Mesendoderm (in vitro differentiated cells): ENCODE data around the gene ERF.

Experiments used
- DNase-seq: peaks from one replicate; pipeline ENCODE4 v3.0.0; 2013
- H2AK5ac ChIP-seq: 2 replicates; pipeline ENCODE4 v1.6.1; 2013; ENCODE audit warnings: low read length, inconsistent platforms
- H2BK120ac ChIP-seq: 2 replicates; pipeline ENCODE4 v1.6.1; 2013; ENCODE audit warnings: low read depth, mild to moderate bottlenecking, low read length, moderate library complexity, mixed read lengths
- H2BK15ac ChIP-seq: replicated peaks from 2 replicates; pipeline ENCODE4 v1.6.1; 2013; ENCODE audit warnings: low read depth, mild to moderate bottlenecking, moderate library complexity
- H2BK5ac ChIP-seq: 2 replicates; pipeline ENCODE4 v1.6.1; 2013; ENCODE audit warnings: low read length, inconsistent platforms
- H3K18ac ChIP-seq: 2 replicates; pipeline ENCODE4 v1.6.1; 2013; ENCODE audit warnings: mild to moderate bottlenecking, low read length, mixed read lengths
- H3K23ac ChIP-seq: one replicate; pipeline ENCODE4 v1.6.1; 2013; ENCODE audit warnings: low read length
- H3K27ac ChIP-seq: 2 replicates; pipeline ENCODE4 v1.5.1; 2013; ENCODE audit warnings: low read depth, mild to moderate bottlenecking, inconsistent platforms, low read length, moderate library complexity
- H3K27me3 ChIP-seq: 2 replicates; pipeline ENCODE4 v1.6.1; 2013; ENCODE audit warnings: low read length, control low read depth, mild to moderate bottlenecking, inconsistent platforms; ENCODE audit not compliant: insufficient read depth, poor library complexity
- H3K36me3 ChIP-seq: 2 replicates; pipeline ENCODE4 v1.6.1; 2013; ENCODE audit warnings: low read length, inconsistent platforms; ENCODE audit not compliant: control insufficient read depth, insufficient read depth
- H3K4ac ChIP-seq: one replicate; pipeline ENCODE4 v1.6.1; 2013; ENCODE audit warnings: low read depth, mild to moderate bottlenecking, low read length, moderate library complexity
- H3K4me1 ChIP-seq: 2 replicates; pipeline ENCODE4 v1.6.1; 2013; ENCODE audit warnings: low read depth, low read length, inconsistent platforms; ENCODE audit not compliant: control insufficient read depth
- H3K4me2 ChIP-seq: 2 replicates; pipeline ENCODE4 v1.6.1; 2013; ENCODE audit warnings: low read length
- H3K4me3 ChIP-seq: 2 replicates; pipeline ENCODE4 v1.5.1; 2013; ENCODE audit warnings: mild to moderate bottlenecking, low read length
- H3K56ac ChIP-seq: one replicate; pipeline ENCODE4 v1.6.1; 2013; ENCODE audit warnings: low read length
- H3K79me1 ChIP-seq: 2 replicates; pipeline ENCODE4 v1.6.1; 2013; ENCODE audit warnings: low read length, inconsistent platforms
- H3K79me2 ChIP-seq: 2 replicates; pipeline ENCODE4 v1.6.1; 2013; ENCODE audit warnings: mild to moderate bottlenecking, low read length; ENCODE audit not compliant: control insufficient read depth, insufficient read depth
- H3K9ac ChIP-seq: 2 replicates; pipeline ENCODE4 v1.6.1; 2013; ENCODE audit warnings: low read length, inconsistent platforms
- H4K5ac ChIP-seq: one replicate; pipeline ENCODE4 v1.6.1; 2013; ENCODE audit warnings: low read length
- H4K8ac ChIP-seq: one replicate; pipeline ENCODE4 v1.6.1; 2013; ENCODE audit warnings: low read depth, mild to moderate bottlenecking, control low read depth, low read length, moderate library complexity
- WGBS: extraction: QIAGEN DNeasy Blood & Tissue Kit; methylation state at CpG from one replicate; pipeline ENCODE4 v1.1.7; 2013; ENCODE audit warnings: low lambda C conversion rate, missing lambda C conversion rate; ENCODE audit not compliant: insufficient coverage; ENCODE audit errors: extremely low coverage; 5-methylcytosine and 5-hydroxymethylcytosine counted together

The ERF gene

DNA sequence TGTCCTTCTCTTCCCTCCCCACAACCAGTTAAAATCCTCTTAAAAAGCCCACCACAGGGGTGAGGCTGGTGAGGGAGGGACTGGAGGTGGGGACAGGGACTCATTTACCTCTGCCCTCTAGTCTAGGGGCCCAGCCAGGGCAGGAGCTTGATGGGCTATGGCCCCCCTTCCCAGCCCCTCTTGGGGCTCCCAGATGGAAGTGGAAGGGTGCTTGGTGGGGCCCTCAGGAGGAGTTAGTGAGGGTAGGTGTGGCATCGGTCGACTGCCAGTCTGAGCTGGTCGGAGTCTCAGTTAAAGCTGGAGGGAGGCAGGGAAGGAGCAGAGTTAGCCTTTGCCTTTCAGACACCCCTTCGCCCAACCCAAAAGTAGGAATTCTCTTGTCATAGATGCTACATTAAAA is 24.4 kb downstream of the ERF start:
- Histone ChIP-seq H3K79me2 (no peaks in the 10 kb centered on the region), H2BK15ac (no peak overlapping the region), H3K4ac (no peak overlapping the region), H4K5ac (no peak overlapping the region), H2BK5ac (no peak overlapping the region), H3K18ac (no peak overlapping the region), H3K56ac (no peak overlapping the region), H3K27ac (no peak overlapping the region), H3K4me3 (no peak overlapping the region), H2AK5ac (no peak overlapping the region), H3K9ac (no peak overlapping the region), H4K8ac (no peak overlapping the region), H3K27me3 (no peaks in the 10 kb centered on the region), H3K79me1 (peaks cover 5% of the 10 kb centered on the region), H3K23ac (no peak overlapping the region), H3K36me3 (peaks cover 22% of the 10 kb centered on the region), H3K4me1 (no peaks in the 10 kb centered on the region), H3K4me2 (no peak overlapping the region), H2BK120ac (no peak overlapping the region)
- DNase-seq: no peak
- WGBS: no CpG with 5 or more reads among the region's 4 CpGs

DNA sequence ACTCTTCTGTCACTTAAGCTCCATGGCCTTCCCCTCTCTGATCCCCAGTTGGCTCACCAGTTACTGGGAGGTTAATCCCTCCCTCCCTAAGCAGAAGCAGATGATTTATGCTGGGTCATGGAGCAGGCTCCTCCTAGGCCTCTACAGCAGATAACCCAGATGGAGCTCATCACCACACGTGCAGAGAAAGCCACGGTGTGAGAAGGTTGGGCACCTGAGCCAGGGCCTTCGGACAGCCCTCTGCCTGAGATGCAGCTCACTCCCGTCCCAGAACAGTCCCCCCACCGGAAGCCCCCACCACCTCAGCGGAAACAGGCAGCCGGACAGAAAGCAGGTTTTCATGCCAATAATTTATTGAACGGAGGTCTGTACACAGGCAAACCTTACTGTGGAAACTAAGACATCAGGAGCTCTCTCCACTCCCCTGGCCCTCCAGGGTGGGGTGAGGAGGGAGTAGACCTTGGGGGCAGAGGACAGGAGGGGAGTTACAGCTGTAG is 25.0 kb downstream of the ERF start:
- Histone ChIP-seq H3K36me3 (peaks cover 23% of the 10 kb centered on the region), H2BK15ac (no peak overlapping the region), H3K79me2 (no peaks in the 10 kb centered on the region), H2BK5ac (no peak overlapping the region), H4K5ac (no peak overlapping the region), H3K56ac (no peak overlapping the region), H3K4ac (no peak overlapping the region), H3K79me1 (peaks cover 5% of the 10 kb centered on the region), H3K9ac (no peak overlapping the region), H3K4me2 (no peak overlapping the region), H3K27me3 (no peaks in the 10 kb centered on the region), H4K8ac (no peak overlapping the region), H3K23ac (no peak overlapping the region), H3K18ac (no peak overlapping the region), H2BK120ac (no peak overlapping the region), H3K4me3 (no peak overlapping the region), H3K27ac (no peak overlapping the region), H3K4me1 (no peaks in the 10 kb centered on the region), H2AK5ac (no peak overlapping the region)
- no CpG with 5 or more reads among the region's 8 CpGs for WGBS
- no peak for DNase-seq

DNA sequence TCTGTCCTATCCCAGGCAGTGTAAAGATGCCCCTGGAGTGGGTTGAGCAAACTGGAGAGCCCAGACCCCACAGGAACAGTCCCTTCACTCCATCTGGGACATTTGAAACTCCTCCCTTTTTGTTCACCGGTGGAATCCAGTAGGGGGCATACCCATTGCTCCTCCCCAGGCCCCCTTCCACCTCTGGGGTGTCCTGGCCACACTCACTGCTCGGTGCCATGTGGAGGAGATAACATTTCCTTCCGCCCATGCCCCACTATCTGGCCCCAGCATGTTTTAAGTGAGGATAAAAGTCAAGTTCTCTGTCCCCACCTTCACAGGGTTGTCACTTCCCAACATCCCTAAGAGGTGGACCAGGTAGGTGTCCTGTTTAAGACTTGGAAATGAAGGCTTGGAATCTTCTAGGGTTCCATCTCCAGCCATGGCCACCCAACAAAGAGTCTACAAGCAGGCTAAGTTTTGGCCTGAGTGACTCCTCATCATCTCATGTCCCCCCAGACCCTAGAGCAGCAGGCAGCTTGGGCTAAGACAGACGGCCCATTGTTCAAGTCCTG is 25.6 kb downstream of the ERF start:
- no CpG with 5 or more reads among the region's 4 CpGs for WGBS
- Histone ChIP-seq H2AK5ac (no peak overlapping the region), H3K4me2 (no peak overlapping the region), H3K79me2 (no peaks in the 10 kb centered on the region), H3K4me3 (no peak overlapping the region), H3K23ac (no peak overlapping the region), H4K5ac (no peak overlapping the region), H2BK5ac (no peak overlapping the region), H3K18ac (no peak overlapping the region), H3K4me1 (no peaks in the 10 kb centered on the region), H3K56ac (no peak overlapping the region), H3K79me1 (peaks cover 5% of the 10 kb centered on the region), H3K36me3 (peaks cover 27% of the 10 kb centered on the region), H2BK120ac (no peak overlapping the region), H3K4ac (no peak overlapping the region), H4K8ac (no peak overlapping the region), H3K9ac (no peak overlapping the region), H3K27ac (no peak overlapping the region), H2BK15ac (no peak overlapping the region), H3K27me3 (no peaks in the 10 kb centered on the region)
- no peak for DNase-seq

DNA sequence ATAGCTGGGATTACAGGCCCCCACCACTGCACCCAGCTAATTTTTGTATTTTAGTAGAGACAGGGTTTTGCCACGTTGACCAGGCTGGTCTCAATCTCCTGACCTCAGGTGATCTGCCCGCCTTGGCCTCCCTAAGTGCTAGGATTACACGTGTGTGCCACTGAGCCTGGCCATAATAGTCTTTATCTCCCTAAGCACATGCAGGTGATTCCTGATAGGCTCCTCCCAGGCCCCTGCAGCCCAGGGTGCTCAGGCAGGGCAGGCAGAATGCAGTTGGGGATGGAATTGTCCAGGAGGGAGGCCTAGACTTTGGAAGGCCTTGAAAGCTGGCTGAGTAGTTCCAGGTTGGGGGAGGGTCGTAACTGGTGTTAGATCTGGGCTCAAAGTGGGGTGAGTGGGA is 26.3 kb downstream of the ERF start:
- no peak overlapping the region for H2BK15ac ChIP-seq
- H3K79me2 ChIP-seq: no peaks in the 10 kb centered on the region
- no peak overlapping the region for H3K23ac ChIP-seq
- H4K8ac ChIP-seq: no peak overlapping the region
- H3K4me1 ChIP-seq: no peaks in the 10 kb centered on the region
- H2BK120ac ChIP-seq: no peak overlapping the region
- H3K56ac ChIP-seq: no peak overlapping the region
- peaks cover 30% of the 10 kb centered on the region for H3K36me3 ChIP-seq
- no peaks in the 10 kb centered on the region for H3K27me3 ChIP-seq
- no peak overlapping the region for H3K4me2 ChIP-seq
- WGBS: no CpG with 5 or more reads among the region's 4 CpGs
- no peak overlapping the region for H2AK5ac ChIP-seq
- H3K9ac ChIP-seq: no peak overlapping the region
- no peak for DNase-seq
- no peak overlapping the region for H3K27ac ChIP-seq
- H3K18ac ChIP-seq: no peak overlapping the region
- H3K79me1 ChIP-seq: peaks cover 5% of the 10 kb centered on the region
- no peak overlapping the region for H2BK5ac ChIP-seq
- no peak overlapping the region for H3K4ac ChIP-seq
- H3K4me3 ChIP-seq: no peak overlapping the region
- H4K5ac ChIP-seq: no peak overlapping the region

DNA sequence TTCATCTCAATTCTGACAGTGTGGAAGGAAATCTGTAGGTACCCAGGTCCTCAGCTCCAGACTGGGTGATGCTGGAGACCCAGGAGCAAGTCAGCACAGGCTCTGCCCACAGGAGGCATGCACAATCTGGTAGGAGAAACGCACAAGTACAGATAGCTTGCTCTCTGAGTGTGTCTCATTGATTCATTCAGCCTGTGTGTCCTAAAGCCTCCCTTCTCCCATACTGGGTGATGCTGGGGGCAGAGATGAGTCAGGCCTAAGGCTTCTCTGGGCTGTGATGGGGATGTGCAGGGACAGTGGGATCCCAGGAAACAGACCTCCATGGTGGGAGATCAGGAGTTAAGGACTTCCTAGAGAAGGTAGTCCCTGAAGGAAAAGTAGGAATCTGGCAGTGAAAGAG is 28.0 kb downstream of the ERF start:
- no peaks in the 10 kb centered on the region for H3K27me3 ChIP-seq
- H3K9ac ChIP-seq: no peak overlapping the region
- H2BK5ac ChIP-seq: no peak overlapping the region
- H4K8ac ChIP-seq: no peak overlapping the region
- H2BK120ac ChIP-seq: no peak overlapping the region
- no peak overlapping the region for H3K18ac ChIP-seq
- peaks cover 3% of the 10 kb centered on the region for H3K79me2 ChIP-seq
- H2AK5ac ChIP-seq: no peak overlapping the region
- no peak overlapping the region for H3K56ac ChIP-seq
- no peaks in the 10 kb centered on the region for H3K4me1 ChIP-seq
- WGBS: no CpG with 5 or more reads among the region's 1 CpG
- no peak overlapping the region for H3K4me2 ChIP-seq
- no peak overlapping the region for H3K4me3 ChIP-seq
- H3K23ac ChIP-seq: no peak overlapping the region
- no peak for DNase-seq
- no peak overlapping the region for H3K27ac ChIP-seq
- no peak overlapping the region for H2BK15ac ChIP-seq
- H3K36me3 ChIP-seq: peaks cover 25% of the 10 kb centered on the region
- no peak overlapping the region for H4K5ac ChIP-seq
- peaks cover 12% of the 10 kb centered on the region for H3K79me1 ChIP-seq
- no peak overlapping the region for H3K4ac ChIP-seq

DNA sequence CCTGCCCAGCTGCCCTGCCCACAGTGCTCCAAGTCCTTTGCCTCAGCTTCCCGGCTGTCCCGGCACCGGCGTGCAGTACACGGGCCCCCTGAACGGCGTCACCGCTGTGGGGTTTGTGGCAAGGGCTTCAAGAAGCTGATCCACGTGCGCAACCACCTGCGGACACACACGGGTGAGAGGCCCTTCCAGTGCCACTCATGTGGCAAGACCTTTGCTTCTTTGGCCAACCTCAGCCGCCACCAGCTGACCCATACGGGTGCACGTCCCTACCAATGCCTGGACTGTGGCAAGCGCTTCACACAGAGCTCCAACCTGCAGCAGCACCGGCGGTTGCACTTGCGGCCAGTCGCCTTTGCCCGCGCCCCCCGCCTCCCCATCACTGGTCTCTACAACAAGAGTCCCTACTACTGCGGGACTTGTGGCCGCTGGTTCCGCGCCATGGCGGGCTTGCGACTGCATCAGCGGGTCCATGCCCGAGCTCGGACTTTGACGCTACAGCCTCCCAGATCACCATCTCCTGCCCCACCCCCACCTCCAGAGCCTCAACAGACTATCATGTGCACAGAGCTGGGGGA is 29.1 kb downstream of the ERF start:
- Histone ChIP-seq H3K4me3 (no peak overlapping the region), H3K4me1 (no peaks in the 10 kb centered on the region), H2AK5ac (no peak overlapping the region), H3K27me3 (no peaks in the 10 kb centered on the region), H3K56ac (no peak overlapping the region), H2BK5ac (no peak overlapping the region), H3K18ac (no peak overlapping the region), H3K9ac (no peak overlapping the region), H4K8ac (no peak overlapping the region), H2BK120ac (no peak overlapping the region), H3K23ac (no peak overlapping the region), H2BK15ac (no peak overlapping the region), H3K4me2 (no peak overlapping the region), H3K79me1 (peaks cover 16% of the 10 kb centered on the region), H3K4ac (no peak overlapping the region), H3K27ac (no peak overlapping the region), H3K79me2 (peaks cover 9% of the 10 kb centered on the region), H3K36me3 (peaks cover 23% of the 10 kb centered on the region), H4K5ac (no peak overlapping the region)
- WGBS: no CpG with 5 or more reads among the region's 33 CpGs
- no peak for DNase-seq
